Peyer's patch (tissue), 4 donors: ENCODE results near the gene MAST4.

Experiments used
- CTCF ChIP-seq, 6 experiments: fragments of 450-650 bp in 4 of 6; fragments of 200-600 bp in 2 of 6; sonication (generic) in 1 of 6; IDR thresholded peaks; one replicate each; pipeline ENCODE4 v1.5.1; 2017 to 2019; ENCODE audit warnings: antibody characterized with exemption in 6 of 6, mild to moderate bottlenecking in 3 of 6, moderate library complexity in 1 of 6
- POLR2A ChIP-seq, 2 donors: fragments of 450-650 bp; IDR thresholded peaks; one replicate each; pipeline ENCODE4 v1.5.1; 2017; ENCODE audit warnings: antibody characterized with exemption in 2 of 2, mild to moderate bottlenecking in 2 of 2, moderate library complexity in 2 of 2

- TF ChIP-seq CTCF (IDR thresholded peaks at IDR 0.05) (no peak), POLR2A (IDR thresholded peaks at IDR 0.05) (no peak)
Measured at GRCh38 chr5:67063055-67063454, 466.9 kb downstream of the MAST4 start.
